Measurements from ENCODE around the gene SDHD. TPM values are rescaled to one million over a fixed set of nuclear protein-coding genes. Genes with fewer than 3 reads are reported as not detected.

The SDHD gene
- total RNA-seq, 4 donors from 2014 or later: 84.7 to 157 (median 104) TPM

DNA sequence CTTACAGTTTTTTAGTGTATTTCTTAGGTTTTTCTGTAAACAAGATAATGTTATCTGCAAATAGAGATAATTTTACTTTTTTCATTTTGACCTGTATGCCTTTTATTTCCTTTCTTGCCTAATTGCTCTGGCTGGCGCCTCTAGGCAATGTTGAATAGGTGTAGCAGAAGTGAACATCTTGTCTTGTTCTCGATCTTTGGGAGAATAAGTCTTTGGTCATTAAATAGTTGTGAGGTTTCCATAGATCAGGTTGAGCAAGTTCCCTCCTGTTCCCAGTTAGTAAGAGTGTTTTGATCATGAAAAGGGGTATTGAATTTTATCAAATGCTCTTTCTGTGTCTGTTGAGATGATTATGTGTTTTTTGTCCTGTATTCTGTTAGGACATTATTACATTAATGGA is 36.9 kb upstream of the SDHD start:
- Histone ChIP-seq H3K9me3 (no peaks in the 10 kb centered on the region), H3K4me1 (no peaks in the 10 kb centered on the region), H3K27ac (no peak overlapping the region), H3K4me3 (no peak overlapping the region), H3K36me3 (no peaks in the 10 kb centered on the region), H3K27me3 (no peaks in the 10 kb centered on the region)
- intact Hi-C loops (cut with DNase I; ENCODE audit: low total_unique reads): no loop called here
- DNase-seq: no peak
- TF ChIP-seq CTCF (IDR thresholded peaks at IDR 0.05) (no peak), POLR2A (IDR thresholded peaks at IDR 0.05) (no peak)

DNA sequence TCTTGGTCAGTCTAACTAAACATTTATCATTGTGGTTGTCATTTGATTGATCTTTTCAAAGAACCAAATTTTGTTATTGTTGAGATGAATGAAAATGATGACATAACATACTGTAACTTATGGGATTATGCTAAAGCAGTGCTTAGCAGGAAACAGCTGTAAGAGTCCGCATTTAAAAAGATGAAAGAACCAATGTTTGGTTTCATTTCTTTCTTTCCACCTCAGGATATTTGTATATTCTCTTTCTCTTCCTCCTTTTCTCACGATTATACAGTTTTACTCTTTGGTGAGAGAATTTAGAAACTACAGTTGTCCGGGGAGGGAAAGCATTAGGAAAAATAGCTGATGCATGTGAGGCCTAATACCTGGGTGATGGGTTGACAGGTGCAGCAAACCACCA is 36.0 kb upstream of the SDHD start:
- H3K27me3 ChIP-seq: no peaks in the 10 kb centered on the region
- DNase-seq: no peak
- H3K4me3 ChIP-seq: no peak overlapping the region
- H3K36me3 ChIP-seq: no peaks in the 10 kb centered on the region
- H3K9me3 ChIP-seq: no peaks in the 10 kb centered on the region
- no peaks in the 10 kb centered on the region for H3K4me1 ChIP-seq
- no peak for TF ChIP-seq POLR2A (IDR thresholded peaks at IDR 0.05)
- no peak for TF ChIP-seq CTCF (IDR thresholded peaks at IDR 0.05)
- no peak overlapping the region for H3K27ac ChIP-seq
- intact Hi-C loops (cut with DNase I; ENCODE audit: low total_unique reads): no loop called here

DNA sequence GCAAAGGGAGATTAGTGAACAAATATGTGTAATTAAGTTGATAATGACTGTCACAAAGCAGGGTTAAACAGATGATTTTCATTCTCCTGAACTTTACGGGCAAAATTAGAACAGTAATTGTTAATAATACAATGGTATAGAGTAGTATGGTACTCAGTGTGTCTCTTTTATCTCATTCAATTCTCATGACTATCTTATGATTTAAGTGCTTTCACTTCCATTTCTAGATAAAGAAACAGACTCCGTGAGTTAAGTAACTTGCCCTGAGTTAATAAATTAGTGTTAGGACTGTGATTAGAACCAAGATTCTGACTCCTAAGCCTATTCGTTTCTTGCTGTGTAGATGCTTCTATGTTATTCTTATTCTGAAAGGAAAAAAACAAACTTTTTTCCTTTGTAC is 34.9 kb upstream of the SDHD start:
- no peaks in the 10 kb centered on the region for H3K4me1 ChIP-seq
- intact Hi-C loops (cut with DNase I; ENCODE audit: low total_unique reads): no loop called here
- no peak overlapping the region for H3K27ac ChIP-seq
- no peak overlapping the region for H3K4me3 ChIP-seq
- DNase-seq: no peak
- no peaks in the 10 kb centered on the region for H3K27me3 ChIP-seq
- TF ChIP-seq CTCF (IDR thresholded peaks at IDR 0.05) (no peak), POLR2A (IDR thresholded peaks at IDR 0.05) (no peak)
- no peaks in the 10 kb centered on the region for H3K36me3 ChIP-seq
- no peaks in the 10 kb centered on the region for H3K9me3 ChIP-seq

GRCh38 chr11:112057170-112057569 is 29.5 kb upstream of the SDHD start:
- intact Hi-C loops (cut with DNase I; ENCODE audit: low total_unique reads): no loop called here
- Histone ChIP-seq H3K4me1 (no peaks in the 10 kb centered on the region), H3K27ac (no peak overlapping the region), H3K36me3 (no peaks in the 10 kb centered on the region), H3K9me3 (no peaks in the 10 kb centered on the region), H3K4me3 (no peak overlapping the region), H3K27me3 (no peaks in the 10 kb centered on the region)
- no peak for DNase-seq
- TF ChIP-seq POLR2A (IDR thresholded peaks at IDR 0.05) (no peak), CTCF (IDR thresholded peaks at IDR 0.05) (no peak)

DNA sequence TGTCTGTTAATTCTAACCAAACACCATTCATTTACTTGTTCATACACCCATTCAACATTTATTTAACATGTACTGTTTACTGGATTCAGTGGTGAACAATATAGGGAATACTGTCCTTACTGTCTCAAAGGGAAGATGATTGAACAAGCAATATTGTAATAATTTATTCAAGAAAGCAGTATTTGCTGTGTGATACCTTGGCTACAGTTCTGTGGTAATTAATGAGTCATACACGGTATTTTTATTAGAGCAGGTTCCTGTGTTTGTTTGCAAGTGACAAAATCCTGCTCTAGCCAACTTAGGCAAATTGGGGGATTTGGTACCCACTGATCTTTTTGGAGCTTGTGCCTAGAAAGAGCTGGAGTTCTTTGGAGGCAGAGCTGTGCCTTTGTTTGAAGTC is 28.6 kb upstream of the SDHD start:
- Histone ChIP-seq H3K4me3 (no peak overlapping the region), H3K36me3 (no peaks in the 10 kb centered on the region)
- intact Hi-C loops (cut with DNase I; ENCODE audit: low total_unique reads): no loop called here

More for the DNA sequence above, 28.6 kb upstream of the SDHD start:
- no peaks in the 10 kb centered on the region for H3K9me3 ChIP-seq
- no peak for DNase-seq
- no peaks in the 10 kb centered on the region for H3K27me3 ChIP-seq
- H3K27ac ChIP-seq: no peak overlapping the region
- no peaks in the 10 kb centered on the region for H3K4me1 ChIP-seq
- no peak for TF ChIP-seq POLR2A (IDR thresholded peaks at IDR 0.05)
- TF ChIP-seq CTCF (IDR thresholded peaks at IDR 0.05): no peak
